Mesothelial cell of epicardium (in vitro differentiated cells): Measurements from ENCODE around the gene TCF4. TPM values are rescaled to one million over a fixed set of nuclear protein-coding genes. Genes with fewer than 3 reads are reported as not detected.
A peak's percentile ranks its signal among the peaks of the same experiment; 100 is the strongest.

Experiments used
- DNase-seq, 2 experiments: peaks; one replicate each; pipeline ENCODE4 v3.0.0; 2021; ENCODE audit warnings: low spot score in 2 of 2; ENCODE audit not compliant: unreplicated experiment in 2 of 2
- H3K27ac Mint-ChIP-seq: 2 replicates; pipeline ENCODE4 v1.8.0; 2021; ENCODE audit warnings: mixed read lengths
- H3K27me3 Mint-ChIP-seq: 2 replicates; pipeline ENCODE4 v1.8.0; 2021; ENCODE audit warnings: low read depth, mixed read lengths
- H3K36me3 Mint-ChIP-seq: 2 replicates; pipeline ENCODE4 v1.8.0; 2021; ENCODE audit warnings: mixed read lengths
- H3K4me1 Mint-ChIP-seq: 2 replicates; pipeline ENCODE4 v1.8.0; 2021; ENCODE audit warnings: mixed read lengths
- H3K4me3 Mint-ChIP-seq: 2 replicates; pipeline ENCODE4 v1.8.0; 2021; ENCODE audit warnings: mild to moderate bottlenecking, moderate library complexity, mixed read lengths
- H3K9me3 Mint-ChIP-seq: 2 replicates; pipeline ENCODE4 v1.8.0; 2021; ENCODE audit warnings: mixed read lengths
- total RNA-seq: library from RNA; stranded (reverse); gene quantifications from 3 replicates; pipeline ENCODE4 v1.2.1, GENCODE V29; 2021
- TF ChIP-seq, protein P1 (sequence below): fragments of 200-600 bp; sonication (generic); IDR thresholded peaks from one replicate; pipeline ENCODE4 v1.5.0; 2021; ENCODE audit warnings: antibody characterized with exemption; ENCODE audit not compliant: unreplicated experiment

The TCF4 gene
- total RNA-seq, 1 donor from 2014 or later: 224 TPM

DNA sequence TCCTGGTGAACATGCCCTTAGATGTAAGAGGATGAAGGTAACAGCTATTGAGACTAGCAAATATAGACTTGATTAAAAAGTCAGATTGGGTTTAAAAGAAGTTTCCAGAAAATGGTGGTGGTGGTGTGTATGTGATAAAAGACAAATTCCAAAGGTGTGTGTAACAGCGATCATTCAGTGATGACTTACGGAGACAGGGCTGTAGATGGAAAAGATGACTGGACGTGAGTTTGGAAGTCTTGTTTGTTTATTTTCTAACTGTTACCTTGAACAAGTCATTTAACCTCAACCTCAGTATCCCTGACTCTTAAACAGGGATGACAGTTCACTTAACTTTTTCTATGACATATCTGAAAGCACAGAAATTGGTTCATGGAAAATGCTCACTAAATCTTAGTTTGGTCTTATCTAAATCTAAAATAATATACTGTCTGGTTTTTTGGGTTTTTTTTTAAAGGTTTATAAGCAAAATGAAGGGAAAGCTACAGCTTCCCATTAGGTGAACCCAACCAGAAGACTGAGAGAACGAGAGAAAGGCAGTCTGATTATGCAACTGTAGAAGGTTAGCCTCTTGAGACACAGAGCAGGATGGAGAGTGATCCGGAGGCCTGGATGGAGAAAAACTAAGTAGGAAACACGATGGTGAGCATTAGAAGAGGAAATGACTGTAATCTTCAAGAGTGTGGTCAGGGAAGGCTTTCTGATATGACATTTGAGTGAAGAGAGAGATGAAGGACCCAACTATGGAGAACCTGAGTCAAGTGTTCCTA lies 71.9 kb downstream of the TCF4 start:
- no peaks in the 10 kb centered on the region for H3K27me3 Mint-ChIP-seq
- DNase-seq: no peak

DNA sequence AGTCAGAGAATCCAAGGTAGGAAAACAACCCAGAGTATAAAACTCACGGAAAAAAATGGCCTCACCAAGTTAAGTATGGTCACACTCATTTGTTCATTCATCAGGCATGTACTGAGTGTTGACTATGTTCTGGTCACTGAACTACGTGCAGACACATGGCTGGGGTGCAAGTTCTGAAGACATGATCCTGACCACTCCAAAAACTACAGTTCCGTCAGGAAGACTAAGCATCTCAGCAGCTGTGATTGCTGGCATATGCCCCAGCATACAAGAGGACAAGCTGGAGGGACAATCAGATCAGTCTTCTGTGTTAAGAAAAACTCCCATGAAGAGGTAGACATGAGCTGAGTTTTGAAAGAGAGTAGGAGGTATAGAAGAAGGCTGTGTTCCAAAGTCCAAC lies 72.8 kb downstream of the TCF4 start:
- DNase-seq: no peak
- Mint-ChIP-seq H3K36me3 (peaks cover 5% of the 10 kb centered on the region), H3K9me3 (no peaks in the 10 kb centered on the region), H3K27me3 (no peaks in the 10 kb centered on the region), H3K27ac (no peak overlapping the region), H3K4me3 (no peak overlapping the region), H3K4me1 (peaks cover 16% of the 10 kb centered on the region)
- TF ChIP-seq, protein P1, sequence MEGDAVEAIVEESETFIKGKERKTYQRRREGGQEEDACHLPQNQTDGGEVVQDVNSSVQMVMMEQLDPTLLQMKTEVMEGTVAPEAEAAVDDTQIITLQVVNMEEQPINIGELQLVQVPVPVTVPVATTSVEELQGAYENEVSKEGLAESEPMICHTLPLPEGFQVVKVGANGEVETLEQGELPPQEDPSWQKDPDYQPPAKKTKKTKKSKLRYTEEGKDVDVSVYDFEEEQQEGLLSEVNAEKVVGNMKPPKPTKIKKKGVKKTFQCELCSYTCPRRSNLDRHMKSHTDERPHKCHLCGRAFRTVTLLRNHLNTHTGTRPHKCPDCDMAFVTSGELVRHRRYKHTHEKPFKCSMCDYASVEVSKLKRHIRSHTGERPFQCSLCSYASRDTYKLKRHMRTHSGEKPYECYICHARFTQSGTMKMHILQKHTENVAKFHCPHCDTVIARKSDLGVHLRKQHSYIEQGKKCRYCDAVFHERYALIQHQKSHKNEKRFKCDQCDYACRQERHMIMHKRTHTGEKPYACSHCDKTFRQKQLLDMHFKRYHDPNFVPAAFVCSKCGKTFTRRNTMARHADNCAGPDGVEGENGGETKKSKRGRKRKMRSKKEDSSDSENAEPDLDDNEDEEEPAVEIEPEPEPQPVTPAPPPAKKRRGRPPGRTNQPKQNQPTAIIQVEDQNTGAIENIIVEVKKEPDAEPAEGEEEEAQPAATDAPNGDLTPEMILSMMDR: no peak

More for the DNA sequence above, 71.9 kb downstream of the TCF4 start:
- H3K27ac Mint-ChIP-seq: no peak overlapping the region
- no peaks in the 10 kb centered on the region for H3K9me3 Mint-ChIP-seq
- peaks cover 10% of the 10 kb centered on the region for H3K4me1 Mint-ChIP-seq
- peaks cover 5% of the 10 kb centered on the region for H3K36me3 Mint-ChIP-seq
- no peak overlapping the region for H3K4me3 Mint-ChIP-seq
- TF ChIP-seq, protein P1: no peak

DNA sequence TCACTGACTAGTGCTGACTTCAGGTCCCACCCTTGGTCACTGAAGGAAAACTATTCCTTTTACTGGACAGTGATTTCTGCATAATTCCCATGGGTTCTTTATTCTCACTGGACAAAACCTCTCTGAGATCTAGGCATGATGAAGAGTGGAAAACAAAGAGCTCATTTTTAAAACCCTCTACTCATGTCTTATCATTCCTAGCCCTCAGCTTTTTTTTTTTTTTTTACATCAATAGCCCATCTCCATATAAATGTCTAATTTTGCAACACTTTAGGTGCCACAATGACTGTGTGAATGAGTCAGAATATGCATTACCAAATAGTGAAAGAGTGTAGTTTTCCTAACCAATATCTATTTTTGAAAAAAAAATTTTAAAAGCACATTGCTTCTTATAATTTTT lies 74.8 kb downstream of the TCF4 start:
- Mint-ChIP-seq H3K27me3 (no peaks in the 10 kb centered on the region), H3K4me1 (peaks cover 33% of the 10 kb centered on the region), H3K9me3 (no peaks in the 10 kb centered on the region), H3K27ac (peak overlapping the region; percentile 51), H3K36me3 (peaks cover 5% of the 10 kb centered on the region), H3K4me3 (no peak overlapping the region)
- no peak for DNase-seq
- TF ChIP-seq, protein P1: no peak

DNA sequence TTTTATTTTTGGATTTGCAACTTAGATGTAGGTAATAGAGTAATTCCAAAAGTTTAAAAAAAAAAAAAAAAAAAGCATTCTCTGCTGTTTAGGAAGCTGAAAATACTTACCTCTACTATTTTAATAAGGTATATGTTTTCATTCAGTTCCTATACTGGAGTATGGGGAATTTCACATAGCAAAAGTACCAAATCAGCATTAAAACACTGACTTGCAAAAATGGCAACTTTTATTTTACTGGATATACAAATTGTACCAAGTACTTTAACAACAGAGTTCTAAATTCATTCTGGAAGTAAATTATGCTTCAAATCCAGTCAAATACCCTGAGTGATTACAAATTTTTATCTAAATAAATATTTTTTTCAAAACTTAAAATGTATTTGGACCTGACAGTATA lies 76.7 kb downstream of the TCF4 start:
- Mint-ChIP-seq H3K27me3 (no peaks in the 10 kb centered on the region), H3K4me1 (peaks cover 35% of the 10 kb centered on the region), H3K36me3 (no peaks in the 10 kb centered on the region), H3K4me3 (no peak overlapping the region), H3K27ac (no peak overlapping the region), H3K9me3 (no peaks in the 10 kb centered on the region)
- no peak for DNase-seq
- TF ChIP-seq, protein P1: no peak

DNA sequence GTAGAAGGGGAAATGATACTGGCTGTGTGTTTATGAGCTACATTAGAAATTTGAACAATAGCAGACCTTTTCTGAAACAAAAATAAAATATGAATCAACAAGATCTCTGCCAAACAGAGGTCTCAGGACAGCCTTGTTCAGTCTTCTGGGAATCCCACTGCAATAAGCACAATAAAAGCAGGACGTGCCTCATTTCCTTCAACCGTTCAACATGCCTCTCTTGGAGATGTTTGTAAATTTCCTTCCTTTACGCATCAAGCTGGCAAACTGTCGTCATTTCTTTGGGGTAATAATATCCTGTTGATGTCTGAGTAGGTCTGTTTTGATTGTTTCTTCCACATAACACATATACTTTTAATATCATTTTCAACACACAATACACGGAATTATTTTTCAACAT lies 77.2 kb downstream of the TCF4 start:
- Mint-ChIP-seq H3K36me3 (no peaks in the 10 kb centered on the region), H3K27me3 (no peaks in the 10 kb centered on the region), H3K9me3 (no peaks in the 10 kb centered on the region), H3K4me3 (no peak overlapping the region), H3K27ac (peak overlapping the region; percentile 91), H3K4me1 (peaks cover 38% of the 10 kb centered on the region)
- no peak for DNase-seq
- TF ChIP-seq, protein P1: no peak
